HepG2 (cell line): ENCODE data around the gene CLUH. TPM values are rescaled to one million over a fixed set of nuclear protein-coding genes. Genes with fewer than 3 reads are reported as not detected.
A peak's percentile ranks its signal among the peaks of the same experiment; 100 is the strongest.

ENCODE experiments used
- ATF6 ChIP-seq: sonication (generic); formaldehyde crosslinking; conservative IDR thresholded peaks from 2 replicates; pipeline ENCODE4 v1.4.0; 2020; ENCODE audit warnings: missing genetic modification reagents
- FOSL2 ChIP-seq: sonication (generic); formaldehyde crosslinking; IDR thresholded peaks from 2 replicates; pipeline ENCODE4 v1.4.0; 2020; ENCODE audit warnings: missing genetic modification reagents
- GZF1 ChIP-seq: sonication (generic); formaldehyde crosslinking; IDR thresholded peaks from 2 replicates; pipeline ENCODE4 v1.5.1; 2020; ENCODE audit warnings: mild to moderate bottlenecking, missing genetic modification reagents
- HIC2 ChIP-seq: sonication (generic); formaldehyde crosslinking; IDR thresholded peaks from 2 replicates; pipeline ENCODE4 v1.9.0; 2022; ENCODE audit warnings: low read depth, missing genetic modification reagents
- MTF2 ChIP-seq: sonication (generic); formaldehyde crosslinking; IDR thresholded peaks from 2 replicates; pipeline ENCODE4 v1.5.0; 2020; ENCODE audit warnings: missing genetic modification reagents, borderline replicate concordance
- NR0B2 ChIP-seq: sonication (generic); formaldehyde crosslinking; IDR thresholded peaks from 2 replicates; pipeline ENCODE4 v1.4.0; 2020; ENCODE audit warnings: mild to moderate bottlenecking, missing genetic modification reagents
- PATZ1 ChIP-seq: sonication (generic); formaldehyde crosslinking; IDR thresholded peaks from 2 replicates; pipeline ENCODE4 v1.4.0; 2020; ENCODE audit warnings: missing genetic modification reagents
- SOX5 ChIP-seq: IDR thresholded peaks from 2 replicates; pipeline ENCODE4 v1.6.1; 2016; ENCODE audit warnings: borderline replicate concordance
- THAP7 ChIP-seq: sonication (generic); formaldehyde crosslinking; IDR thresholded peaks from 2 replicates; pipeline ENCODE4 v1.8.1; 2023; ENCODE audit warnings: mild to moderate bottlenecking, missing genetic modification reagents
- TIGD3 ChIP-seq: sonication (generic); formaldehyde crosslinking; IDR thresholded peaks from 2 replicates; pipeline ENCODE4 v1.5.1; 2020; ENCODE audit warnings: mild to moderate bottlenecking, missing genetic modification reagents, borderline replicate concordance
- ZBTB2 ChIP-seq: sonication (generic); formaldehyde crosslinking; IDR thresholded peaks from 2 replicates; pipeline ENCODE4 v1.8.0; 2022; ENCODE audit warnings: low read depth, missing genetic modification reagents
- ZBTB7B ChIP-seq: sonication (generic); formaldehyde crosslinking; IDR thresholded peaks from 2 replicates; pipeline ENCODE4 v1.4.0; 2020; ENCODE audit warnings: missing genetic modification reagents
- ZNF138 ChIP-seq: sonication (generic); formaldehyde crosslinking; IDR thresholded peaks from 2 replicates; pipeline ENCODE4 v1.5.0; 2020; ENCODE audit warnings: mild to moderate bottlenecking, low read depth, missing genetic modification reagents
- ZNF180 ChIP-seq: sonication (generic); formaldehyde crosslinking; IDR thresholded peaks from 2 replicates; pipeline ENCODE4 v1.4.0; 2020; ENCODE audit warnings: low read depth, missing genetic modification reagents, borderline replicate concordance
- ZNF44 ChIP-seq: sonication (generic); formaldehyde crosslinking; IDR thresholded peaks from 2 replicates; pipeline ENCODE4 v1.5.1; 2020; ENCODE audit warnings: mild to moderate bottlenecking, missing genetic modification reagents
- ZNF546 ChIP-seq: sonication (generic); formaldehyde crosslinking; conservative IDR thresholded peaks from 2 replicates; pipeline ENCODE4 v1.8.1; 2023; ENCODE audit warnings: mild to moderate bottlenecking, missing genetic modification reagents
- ZNF619 ChIP-seq: sonication (generic); formaldehyde crosslinking; IDR thresholded peaks from 2 replicates; pipeline ENCODE4 v1.4.0; 2020; ENCODE audit warnings: mild to moderate bottlenecking, missing genetic modification reagents
- polyA plus RNA-seq, 8 experiments: library from polyadenylated mRNA; depleted of rRNA in 3 of 8; stranded (reverse) in 7 of 8; unstranded in 1 of 8; fragments of >200 nt; fragmentation: Illumina TruSeq in 4 of 8; extraction: Trizol in 4 of 8; gene quantifications; 2 replicates each; pipeline versions ENCODE4 v1.2.1 to v1.2.3, GENCODE V29; 2011 to 2016; ENCODE audit warnings: low read depth in 4 of 8, missing spikeins in 1 of 8, mixed read lengths in 1 of 8; ENCODE audit not compliant: insufficient read depth in 1 of 8
- total RNA-seq, 5 experiments: library from RNA; depleted of rRNA; stranded (reverse); fragments of >200 nt; fragmentation: Illumina TruSeq; extraction: Trizol; gene quantifications; 2 replicates each; pipeline ENCODE4 v1.2.3, GENCODE V29; 2016; ENCODE audit warnings: low read depth in 1 of 5

The CLUH gene
- total and polyA plus RNA-seq, 2 of the 13 experiments (the other 11 are each of a cell fraction or from before 2014, with no cell fraction given) = 30.9 to 60.5 TPM

GRCh38 chr17:2710803-2711607 is 559 bp downstream of the CLUH start (continued):
- TF ChIP-seq HIC2 (CRISPR knock-in tag) = no peak
- TF ChIP-seq NR0B2 (CRISPR knock-in tag) = 0 out of 2 replicates have a peak, but pooled peaks have one; percentile 40
- no peak for TF ChIP-seq ZNF180 (CRISPR knock-in tag)
- TF ChIP-seq ZBTB2 = no peak
- no peak for TF ChIP-seq SOX5 (CRISPR knock-in tag)
- peak; percentile 24; the same call in 1 of the 2 replicates for TF ChIP-seq ZNF138 (CRISPR knock-in tag)
- no peak for TF ChIP-seq GZF1 (CRISPR knock-in tag)
- TF ChIP-seq ZNF546 (CRISPR knock-in tag) = peak; percentile 41; the same call in 1 of the 2 replicates
- TF ChIP-seq THAP7 (CRISPR knock-in tag) = no peak
- TF ChIP-seq ZBTB7B = peak; percentile 74
- TF ChIP-seq MTF2 = no peak
- TF ChIP-seq TIGD3 (CRISPR knock-in tag) = no peak
- no peak for TF ChIP-seq ZNF44 (CRISPR knock-in tag)
- TF ChIP-seq FOSL2 (CRISPR knock-in tag) = no peak
- no peak for TF ChIP-seq ATF6 (CRISPR knock-in tag)
- TF ChIP-seq PATZ1 (CRISPR knock-in tag) = peak; percentile 44
- no peak for TF ChIP-seq ZNF619 (CRISPR knock-in tag)
